Mucosa of descending colon (tissue), 3 donors: ENCODE data around the gene SLC25A45. TPM values are rescaled to one million over a fixed set of nuclear protein-coding genes. Genes with fewer than 3 reads are reported as not detected.

ENCODE experiments used
- ATAC-seq: fragments of 200-7000 bp; cut with Tn5 transposase; one replicate; pipeline ENCODE4 v1.9.1; 2020; ENCODE audit warnings: mild to moderate bottlenecking, moderate library complexity
- DNase-seq, 3 donors: peaks; one replicate each; pipeline ENCODE4 v3.0.0-alpha.2; 2020
- H3K36me3 ChIP-seq: fragments of 200-600 bp; one replicate; pipeline ENCODE4 v1.8.0; 2021; ENCODE audit warnings: low read depth, mild to moderate bottlenecking
- H3K4me1 ChIP-seq: fragments of 200-600 bp; one replicate; pipeline ENCODE4 v1.8.0; 2021; ENCODE audit warnings: low read depth, mild to moderate bottlenecking
- H3K4me3 ChIP-seq: fragments of 200-600 bp; one replicate; pipeline ENCODE4 v1.8.0; 2021; ENCODE audit warnings: mild to moderate bottlenecking
- H3K9me3 ChIP-seq: fragments of 200-600 bp; one replicate; pipeline ENCODE4 v1.8.0; 2021; ENCODE audit warnings: mild to moderate bottlenecking
- intact Hi-C, 2 donors: fragments of 100-400 bp; cut with DNase I in 1 of 2; cut with micrococcal nuclease in 1 of 2; formaldehyde crosslinking; loops; one replicate each; pipeline versions ENCODE4 v1.11.0 to v1.11.1; 2022; cut with DNase I, micrococcal nuclease
- total RNA-seq, 3 donors: library from RNA; stranded (reverse); fragmentation: NEBNext Ultra II Directional in 2 of 3; extraction: Animal tissue kit (Norgen Biotek cat#: 25700) in 2 of 3; gene quantifications; one replicate each; pipeline versions ENCODE4 v1.2.1 to v1.2.4, GENCODE V29; 2021 to 2023
- TF ChIP-seq, protein P1 (sequence below): fragments of 200-600 bp; IDR thresholded peaks from one replicate; pipeline ENCODE4 v1.8.0; 2022; ENCODE audit warnings: antibody characterized with exemption, mild to moderate bottlenecking
- donor health status: DM: no; HTN: no; CAD: no; lungs with moderate emphysema.
- donor health status: DM: no; HTN: no; CAD: no.
- donor health status: DM: no; HTN: yes; CAD: no.

Gene SLC25A45
- total RNA-seq, 3 donors from 2014 or later, result 8.0 to 10.5 (median 10.1) TPM

DNA sequence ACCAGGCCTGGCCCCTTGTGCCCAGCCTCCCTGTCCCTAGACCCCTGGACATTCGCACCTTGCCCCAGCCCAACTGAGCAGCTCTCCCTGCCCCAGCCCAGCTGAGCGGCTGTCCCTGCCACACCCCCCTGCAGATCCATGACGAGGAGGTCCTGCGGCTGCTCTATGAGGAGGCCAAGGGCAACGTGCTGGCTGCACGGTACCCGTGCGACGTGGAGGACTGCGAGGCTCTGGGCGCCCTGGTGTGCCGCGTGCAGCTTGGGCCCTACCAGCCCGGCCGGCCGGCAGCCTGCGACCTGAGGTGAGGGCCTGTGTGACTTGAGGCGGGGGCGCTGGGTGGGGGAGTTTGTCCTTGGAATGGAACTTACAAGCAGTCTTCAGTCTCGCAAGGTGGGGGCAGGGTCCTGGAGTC, 11.7 kb upstream of the SLC25A45 start:
- no peaks in the 10 kb centered on the region for H3K9me3 ChIP-seq
- no peak overlapping the region for H3K4me3 ChIP-seq
- TF ChIP-seq, protein P1, sequence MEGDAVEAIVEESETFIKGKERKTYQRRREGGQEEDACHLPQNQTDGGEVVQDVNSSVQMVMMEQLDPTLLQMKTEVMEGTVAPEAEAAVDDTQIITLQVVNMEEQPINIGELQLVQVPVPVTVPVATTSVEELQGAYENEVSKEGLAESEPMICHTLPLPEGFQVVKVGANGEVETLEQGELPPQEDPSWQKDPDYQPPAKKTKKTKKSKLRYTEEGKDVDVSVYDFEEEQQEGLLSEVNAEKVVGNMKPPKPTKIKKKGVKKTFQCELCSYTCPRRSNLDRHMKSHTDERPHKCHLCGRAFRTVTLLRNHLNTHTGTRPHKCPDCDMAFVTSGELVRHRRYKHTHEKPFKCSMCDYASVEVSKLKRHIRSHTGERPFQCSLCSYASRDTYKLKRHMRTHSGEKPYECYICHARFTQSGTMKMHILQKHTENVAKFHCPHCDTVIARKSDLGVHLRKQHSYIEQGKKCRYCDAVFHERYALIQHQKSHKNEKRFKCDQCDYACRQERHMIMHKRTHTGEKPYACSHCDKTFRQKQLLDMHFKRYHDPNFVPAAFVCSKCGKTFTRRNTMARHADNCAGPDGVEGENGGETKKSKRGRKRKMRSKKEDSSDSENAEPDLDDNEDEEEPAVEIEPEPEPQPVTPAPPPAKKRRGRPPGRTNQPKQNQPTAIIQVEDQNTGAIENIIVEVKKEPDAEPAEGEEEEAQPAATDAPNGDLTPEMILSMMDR, result no peak
- H3K36me3 ChIP-seq, result no peaks in the 10 kb centered on the region
- intact Hi-C loops, result no loop called here
- ATAC-seq (no peak), DNase-seq (peak in 1 of 3 donors; percentile 54)
- H3K4me1 ChIP-seq, result peaks cover 7% of the 10 kb centered on the region

DNA sequence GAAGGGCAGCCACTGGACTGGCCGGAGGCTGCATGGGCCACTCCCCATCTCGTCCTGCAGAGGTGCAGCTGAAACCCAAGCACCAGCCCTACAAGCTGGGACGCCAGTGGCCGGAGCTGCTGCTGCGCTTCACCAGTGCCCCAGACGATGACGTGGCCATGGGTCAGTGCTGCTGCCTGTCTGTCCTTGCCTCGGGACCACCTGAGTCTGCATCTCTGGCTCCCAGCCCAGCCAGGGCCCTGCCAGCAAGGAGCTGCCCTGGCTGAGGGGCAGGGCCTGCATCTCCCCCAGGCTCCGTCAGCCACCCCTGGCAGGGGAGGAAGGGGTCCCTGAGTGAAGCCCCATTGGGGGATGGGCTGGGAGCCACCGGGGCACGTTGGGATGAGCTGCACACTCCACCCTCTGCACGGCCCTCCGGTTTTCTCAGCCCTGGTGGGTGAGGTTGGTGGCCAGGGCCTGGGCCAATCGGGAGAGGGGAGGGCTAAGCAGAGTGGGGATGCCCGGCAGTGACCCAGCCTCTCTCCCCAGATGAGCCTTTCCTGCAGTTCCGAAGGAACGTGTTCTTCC, 11.2 kb upstream of the SLC25A45 start:
- peak in 1 of 3 donors; percentile 44 for DNase-seq
- ATAC-seq, result no peak
- TF ChIP-seq, protein P1, result no peak
- Histone ChIP-seq H3K4me1 (peaks cover 12% of the 10 kb centered on the region), H3K4me3 (no peak overlapping the region), H3K36me3 (no peaks in the 10 kb centered on the region), H3K9me3 (no peaks in the 10 kb centered on the region)
- intact Hi-C loops, result no loop called here

DNA sequence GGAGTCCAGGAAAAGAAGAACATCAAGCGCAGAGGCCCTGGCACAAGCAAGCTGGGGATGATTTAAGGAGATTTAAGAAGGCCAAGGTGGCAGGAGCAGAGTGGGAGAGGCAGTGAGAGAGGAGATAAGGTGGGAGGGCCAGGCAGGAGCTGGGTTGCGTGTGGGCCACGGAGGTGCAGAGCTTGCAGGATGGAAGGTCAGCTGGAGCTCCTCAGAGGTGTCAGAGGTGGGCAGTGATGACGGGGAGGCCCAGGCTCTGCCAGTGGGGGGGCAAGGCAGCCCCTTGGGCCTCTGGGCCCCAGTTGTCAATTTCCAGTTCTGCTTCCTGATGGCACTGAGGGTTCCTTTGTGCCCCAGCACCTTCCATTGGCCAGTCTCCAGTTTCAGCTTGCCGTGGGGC, 10.5 kb upstream of the SLC25A45 start:
- ATAC-seq (no peak), DNase-seq (no peak)
- TF ChIP-seq, protein P1, result no peak
- Histone ChIP-seq H3K4me1 (peaks cover 19% of the 10 kb centered on the region), H3K9me3 (no peaks in the 10 kb centered on the region), H3K36me3 (no peaks in the 10 kb centered on the region), H3K4me3 (no peak overlapping the region)
- intact Hi-C loops, result no loop called here

DNA sequence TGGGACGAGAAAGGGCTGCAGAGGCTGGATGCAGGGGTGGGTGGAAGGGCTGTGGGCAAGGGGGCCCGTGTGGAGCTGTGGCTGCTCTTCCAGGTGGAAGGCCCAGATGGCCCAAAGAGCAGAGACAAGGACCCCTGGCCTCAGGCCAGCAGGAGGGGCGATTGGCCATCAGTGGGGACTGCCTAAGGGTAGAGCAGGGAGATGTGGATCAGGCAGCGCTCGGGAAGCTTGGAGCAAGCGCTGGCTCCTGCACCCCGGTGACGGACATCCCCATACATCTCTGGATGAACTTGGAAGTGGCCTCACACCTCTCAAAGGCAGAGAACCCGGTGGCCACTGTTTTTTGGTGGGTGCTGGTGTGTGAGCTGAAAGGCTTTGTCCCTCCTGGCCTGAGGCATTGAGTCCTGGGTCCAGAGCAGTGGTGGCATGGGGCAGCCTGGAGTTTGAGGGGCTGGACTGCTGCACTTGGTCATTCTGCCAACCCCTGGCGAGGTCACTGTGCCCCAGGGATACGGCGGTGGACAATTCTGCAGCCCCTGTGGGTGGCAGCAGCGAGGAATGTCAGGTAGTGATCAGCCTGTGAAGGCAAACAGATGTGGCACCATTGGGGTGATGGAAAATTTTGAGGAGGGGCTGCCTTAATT, 9.9 kb upstream of the SLC25A45 start:
- Histone ChIP-seq H3K9me3 (no peaks in the 10 kb centered on the region), H3K4me3 (no peak overlapping the region), H3K4me1 (peaks cover 25% of the 10 kb centered on the region), H3K36me3 (no peaks in the 10 kb centered on the region)
- DNase-seq (peak in 1 of 3 donors; percentile 38), ATAC-seq (no peak)
- TF ChIP-seq, protein P1, result no peak
- intact Hi-C loops, result no loop called here

DNA sequence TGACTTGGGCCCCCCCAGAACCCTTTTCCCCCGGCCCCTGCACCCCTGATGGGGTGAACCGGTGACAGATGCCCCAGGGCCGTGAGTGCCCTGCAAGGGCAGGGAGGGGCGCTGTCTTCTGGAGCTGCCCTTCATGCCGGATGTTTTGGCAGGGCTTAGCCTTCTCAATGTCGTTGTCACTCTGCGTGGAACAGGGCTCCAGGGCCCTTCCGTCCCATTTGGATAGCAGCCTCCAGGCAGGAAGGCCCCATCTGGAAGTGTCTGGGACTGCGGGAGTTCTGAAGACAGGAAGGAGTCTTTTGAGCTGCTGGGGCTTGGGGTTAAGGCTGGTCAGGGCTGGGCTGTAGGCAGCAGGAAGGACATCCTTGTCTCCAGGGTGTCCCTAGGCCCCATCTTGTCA, 8.6 kb upstream of the SLC25A45 start:
- DNase-seq (peak in 1 of 3 donors; percentile 36), ATAC-seq (no peak)
- Histone ChIP-seq H3K4me1 (peaks cover 31% of the 10 kb centered on the region), H3K4me3 (no peak overlapping the region), H3K9me3 (no peaks in the 10 kb centered on the region), H3K36me3 (no peaks in the 10 kb centered on the region)
- intact Hi-C loops, result no loop called here
- TF ChIP-seq, protein P1, result no peak
